Thyroid gland (tissue), 4 donors: ENCODE data around the gene CPN2.

ENCODE experiments used
- CTCF ChIP-seq, 6 experiments: fragments of 200-600 bp in 3 of 6; fragments of 450-650 bp in 3 of 6; sonication (generic) in 3 of 6; IDR thresholded peaks; one replicate each; pipeline ENCODE4 v1.5.1; 2016 to 2019; ENCODE audit warnings: antibody characterized with exemption in 6 of 6, mild to moderate bottlenecking in 2 of 6, inconsistent platforms in 1 of 6, moderate library complexity in 1 of 6
- POLR2A ChIP-seq, 2 donors: fragments of 450-650 bp; IDR thresholded peaks; one replicate each; pipeline ENCODE4 v1.6.1; 2017; ENCODE audit warnings: antibody characterized with exemption in 2 of 2, mild to moderate bottlenecking in 2 of 2, moderate library complexity in 1 of 2

- TF ChIP-seq POLR2A (IDR thresholded peaks at IDR 0.05) = no peak
- TF ChIP-seq CTCF (IDR thresholded peaks at IDR 0.05) = no peak
Measured at GRCh38 chr3:194314388-194315068, 36.6 kb downstream of the CPN2 start.
